Stimulated activated naive CD8-positive, alpha-beta T cell treated with anti-CD3 and anti-CD28 coated beads, Interleukin-15, amount 100 ng/mL, for 72 hours (primary cell): ENCODE results near the gene DNASE1.
"Not testable (repeated sequence)": the region's sequence is repeated elsewhere in the genome, so short reads cannot be mapped to it uniquely, and the experiment has no call there.

Experiments used
- ATAC-seq: fragments of 150-1000 bp; cut with Tn5 transposase; 2 replicates; pipeline ENCODE4 v1.10.0; 2021; ENCODE audit warnings: mild to moderate bottlenecking, moderate library complexity
- DNase-seq, 2 donors: peaks; one replicate each; pipeline ENCODE4 v3.0.0; 2021 to 2022
- H3K27ac Mint-ChIP-seq, 2 donors: one replicate each; pipeline ENCODE4 v1.8.0; 2022; ENCODE audit warnings: mild to moderate bottlenecking in 2 of 2, mixed read lengths in 2 of 2, moderate library complexity in 2 of 2
- H3K27me3 Mint-ChIP-seq: one replicate; pipeline ENCODE4 v1.8.0; 2022; ENCODE audit warnings: mixed read lengths
- H3K4me1 Mint-ChIP-seq: one replicate; pipeline ENCODE4 v1.8.0; 2022; ENCODE audit warnings: mild to moderate bottlenecking, mixed read lengths
- H3K4me3 Mint-ChIP-seq, 2 donors: one replicate each; pipeline ENCODE4 v1.8.0; 2022; ENCODE audit warnings: mild to moderate bottlenecking in 2 of 2, mixed read lengths in 2 of 2, moderate library complexity in 1 of 2
- H3K9me3 Mint-ChIP-seq, 2 donors: one replicate each; pipeline ENCODE4 v1.8.0; 2022; ENCODE audit warnings: mixed read lengths in 2 of 2

The DNASE1 gene

GRCh38 chr16:3654249-3654991, at the start of gene DNASE1:
DNASE1 (plus strand) TSS chr16:3654691; CDS start chr16:3655374, 683 bp downstream.
- peak; percentile 51 to 63 for DNase-seq
- H3K27ac Mint-ChIP-seq: peak within 1 kb of the TSS in 1 of 2 donors; percentile 66

GRCh38 chr16:3606441-3606840, 48.0 kb upstream of the DNASE1 start:
- Mint-ChIP-seq H3K9me3 (no peaks in the 10 kb centered on the region), H3K4me1 (peaks cover 19% of the 10 kb centered on the region), H3K4me3 (no peak overlapping the region), H3K27ac (peak overlapping the region in 1 of 2 donors; percentile 45), H3K27me3 (no peaks in the 10 kb centered on the region)
- no peak for ATAC-seq
- no peak for DNase-seq

More at GRCh38 chr16:3654249-3654991, at the start of gene DNASE1:
- peak; percentile 78 for ATAC-seq
- H3K4me3 Mint-ChIP-seq: no peak within 1 kb of the TSS
- peaks cover 24% of the 10 kb centered on the region for H3K4me1 Mint-ChIP-seq
- H3K9me3 Mint-ChIP-seq: no peaks in the 10 kb centered on the region
- H3K27me3 Mint-ChIP-seq: no peaks in the 10 kb centered on the region

GRCh38 chr16:3607161-3607560, 47.3 kb upstream of the DNASE1 start:
- no peaks in the 10 kb centered on the region for H3K27me3 Mint-ChIP-seq
- DNase-seq: no peak
- no peaks in the 10 kb centered on the region for H3K9me3 Mint-ChIP-seq
- peaks cover 24% of the 10 kb centered on the region for H3K4me1 Mint-ChIP-seq
- no peak overlapping the region for H3K27ac Mint-ChIP-seq
- H3K4me3 Mint-ChIP-seq: no peak overlapping the region
- ATAC-seq: no peak

DNA sequence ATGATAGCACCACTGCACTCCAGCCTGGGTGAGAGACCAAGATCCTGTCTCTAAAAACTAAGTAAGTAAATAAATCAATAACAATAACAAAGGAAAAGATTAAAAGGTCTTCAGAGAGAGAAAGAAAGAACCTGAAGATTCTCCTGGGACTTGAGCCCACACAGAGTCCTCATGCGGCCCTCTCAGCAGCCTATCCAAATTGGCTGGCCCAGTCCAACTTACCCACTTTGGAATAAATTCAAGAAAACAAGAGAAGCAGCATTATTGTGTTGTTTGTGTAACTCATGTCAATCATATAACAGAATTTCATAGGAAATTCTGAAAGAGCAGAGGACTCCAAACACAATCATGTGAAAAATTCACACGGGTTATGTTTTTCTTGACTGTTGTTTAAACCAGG, 46.9 kb upstream of the DNASE1 start:
- Mint-ChIP-seq H3K4me1 (peaks cover 29% of the 10 kb centered on the region), H3K27ac (no peak overlapping the region), H3K4me3 (no peak overlapping the region), H3K27me3 (no peaks in the 10 kb centered on the region), H3K9me3 (no peaks in the 10 kb centered on the region)
- DNase-seq: no peak
- ATAC-seq: no peak

DNA sequence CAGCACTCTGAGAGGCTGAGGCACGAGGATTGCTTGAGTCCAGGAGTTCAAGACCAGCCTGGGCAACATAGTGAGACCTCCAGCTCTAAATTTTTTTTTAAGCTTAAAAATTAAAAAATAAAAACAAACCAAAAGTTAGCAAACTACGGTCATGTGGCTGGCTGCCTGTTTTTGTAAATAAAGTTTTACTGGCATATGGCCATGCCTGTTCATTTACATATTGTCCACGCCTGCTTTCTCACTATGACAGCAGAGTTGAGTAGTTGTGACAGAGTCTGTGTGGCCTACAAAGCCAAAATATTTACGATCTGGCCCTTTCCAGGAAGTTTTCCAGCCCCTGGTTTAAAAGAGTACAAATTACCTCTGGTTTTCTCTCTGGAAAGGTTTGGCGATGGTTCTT, 46.4 kb upstream of the DNASE1 start:
- DNase-seq (no peak), ATAC-seq (no peak)
- no peak overlapping the region for H3K4me3 Mint-ChIP-seq
- no peak overlapping the region for H3K27ac Mint-ChIP-seq
- H3K27me3 Mint-ChIP-seq: no peaks in the 10 kb centered on the region
- no peaks in the 10 kb centered on the region for H3K9me3 Mint-ChIP-seq
- H3K4me1 Mint-ChIP-seq: peaks cover 34% of the 10 kb centered on the region

DNA sequence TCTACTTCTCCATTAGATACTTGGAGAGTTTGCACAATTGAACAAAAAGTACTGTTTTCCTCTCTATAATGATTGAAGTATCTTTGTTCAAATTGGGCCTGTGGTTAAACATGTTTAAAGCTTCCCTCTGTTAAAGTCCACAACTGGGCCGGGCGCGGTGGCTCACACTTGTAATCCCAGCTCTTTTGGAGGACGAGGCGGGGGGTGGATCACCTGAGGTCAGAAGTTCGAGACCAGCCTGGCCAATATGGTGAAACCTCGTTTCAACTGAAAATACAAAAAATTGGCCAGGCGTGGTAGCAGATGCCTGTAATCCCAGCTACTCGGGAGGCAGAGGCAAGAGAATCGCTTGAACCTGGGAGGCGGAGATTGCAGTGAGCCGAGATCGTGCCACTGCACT, 45.5 kb upstream of the DNASE1 start:
- not testable (repeated sequence) for H3K27ac Mint-ChIP-seq, DNase-seq, H3K9me3 Mint-ChIP-seq, H3K4me3 Mint-ChIP-seq, H3K27me3 Mint-ChIP-seq, ATAC-seq
- H3K4me1 Mint-ChIP-seq: peaks cover 43% of the 10 kb centered on the region

- Mint-ChIP-seq H3K27ac (peak overlapping the region in 1 of 2 donors; percentile 6), H3K4me1 (peaks cover 53% of the 10 kb centered on the region), H3K27me3 (no peaks in the 10 kb centered on the region), H3K9me3 (no peaks in the 10 kb centered on the region), H3K4me3 (peak overlapping the region; percentile 96 to 100)
- ATAC-seq (no peak), DNase-seq (no peak)
Observed at GRCh38 chr16:3609895-3610697, 44.4 kb upstream of the DNASE1 start.

GRCh38 chr16:3610698-3611145, 43.8 kb upstream of the DNASE1 start:
- no peaks in the 10 kb centered on the region for H3K27me3 Mint-ChIP-seq
- H3K4me1 Mint-ChIP-seq: peaks cover 58% of the 10 kb centered on the region
- ATAC-seq (no peak), DNase-seq (no peak)
- H3K27ac Mint-ChIP-seq: peak overlapping the region in 1 of 2 donors; percentile 6
- H3K4me3 Mint-ChIP-seq: peak overlapping the region; percentile 96 to 100
- no peaks in the 10 kb centered on the region for H3K9me3 Mint-ChIP-seq

DNA sequence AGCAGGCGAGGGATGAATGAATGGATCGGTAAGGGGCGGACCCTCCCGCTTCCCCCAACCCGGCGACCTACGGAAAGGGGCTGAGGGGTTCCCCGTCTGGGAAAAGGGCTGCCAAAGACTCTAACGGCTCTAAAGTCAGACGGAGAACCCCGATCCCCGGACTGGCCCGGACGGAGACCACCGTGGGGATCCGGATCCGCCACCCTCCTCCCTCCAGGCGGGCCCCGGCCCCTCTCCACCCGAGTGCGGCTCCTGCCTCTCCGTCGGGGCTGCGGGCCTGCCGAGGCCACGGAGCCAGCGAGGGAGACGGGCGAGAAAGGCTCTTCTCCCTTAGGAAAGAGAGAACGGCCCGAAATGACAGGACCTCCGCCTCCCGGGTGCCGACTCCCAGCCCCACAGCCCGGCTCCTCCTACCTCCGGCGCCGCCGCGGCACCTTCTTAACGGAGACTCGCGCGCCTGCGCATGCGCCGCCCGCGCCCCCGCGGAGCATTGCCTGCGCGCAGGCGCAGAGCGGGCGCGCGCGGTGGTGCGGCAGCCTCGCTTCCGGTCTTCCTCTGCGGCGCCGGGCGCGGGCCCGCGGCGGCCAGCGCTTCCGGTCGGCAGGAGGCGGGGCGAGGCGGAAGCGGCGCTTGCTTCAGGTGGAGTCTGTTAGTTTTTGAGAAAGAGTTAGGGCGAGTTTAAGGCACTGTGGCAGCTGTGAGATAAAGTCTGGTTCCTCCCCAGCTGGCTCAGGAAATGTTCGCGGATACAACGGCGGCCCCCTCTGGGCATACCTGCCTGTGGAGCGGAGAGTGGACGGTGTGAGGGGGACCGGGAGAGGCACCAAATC, 43.1 kb upstream of the DNASE1 start, which contains the start of gene SLX4:
TSS of gene SLX4 (minus strand) at position 461 of the 830 bp plus-strand sequence. CDS start 2,642 bp downstream, outside the sequence.
- peak within 1 kb of the TSS; percentile 96 to 100 for H3K4me3 Mint-ChIP-seq
- H3K27me3 Mint-ChIP-seq: no peaks in the 10 kb centered on the region
- DNase-seq: peak; percentile 91 to 94
- H3K4me1 Mint-ChIP-seq: peaks cover 58% of the 10 kb centered on the region
- H3K9me3 Mint-ChIP-seq: no peaks in the 10 kb centered on the region
- peak within 1 kb of the TSS; percentile 97 to 99 for H3K27ac Mint-ChIP-seq
- peak; percentile 94 for ATAC-seq

- DNase-seq (no peak), ATAC-seq (no peak)
- Mint-ChIP-seq H3K27me3 (no peaks in the 10 kb centered on the region), H3K4me1 (peaks cover 53% of the 10 kb centered on the region), H3K4me3 (peak overlapping the region; percentile 96 to 100), H3K9me3 (no peaks in the 10 kb centered on the region), H3K27ac (peak overlapping the region; percentile 31 to 99)
Observed at GRCh38 chr16:3612510-3613466, 41.7 kb upstream of the DNASE1 start.

- no peaks in the 10 kb centered on the region for H3K9me3 Mint-ChIP-seq
Observed at GRCh38 chr16:3618769-3619141, 35.7 kb upstream of the DNASE1 start.

GRCh38 chr16:3623642-3624041, 30.8 kb upstream of the DNASE1 start:
- no peak for DNase-seq
- H3K27ac Mint-ChIP-seq: no peak overlapping the region
- H3K4me3 Mint-ChIP-seq: no peak overlapping the region
- no peaks in the 10 kb centered on the region for H3K27me3 Mint-ChIP-seq
- H3K4me1 Mint-ChIP-seq: peaks cover 50% of the 10 kb centered on the region
- H3K9me3 Mint-ChIP-seq: no peaks in the 10 kb centered on the region
- no peak for ATAC-seq

More at GRCh38 chr16:3618769-3619141, 35.7 kb upstream of the DNASE1 start:
- DNase-seq: no peak
- Mint-ChIP-seq H3K4me1 (peaks cover 54% of the 10 kb centered on the region), H3K27ac (no peak overlapping the region), H3K27me3 (no peaks in the 10 kb centered on the region), H3K4me3 (no peak overlapping the region)
- no peak for ATAC-seq

DNA sequence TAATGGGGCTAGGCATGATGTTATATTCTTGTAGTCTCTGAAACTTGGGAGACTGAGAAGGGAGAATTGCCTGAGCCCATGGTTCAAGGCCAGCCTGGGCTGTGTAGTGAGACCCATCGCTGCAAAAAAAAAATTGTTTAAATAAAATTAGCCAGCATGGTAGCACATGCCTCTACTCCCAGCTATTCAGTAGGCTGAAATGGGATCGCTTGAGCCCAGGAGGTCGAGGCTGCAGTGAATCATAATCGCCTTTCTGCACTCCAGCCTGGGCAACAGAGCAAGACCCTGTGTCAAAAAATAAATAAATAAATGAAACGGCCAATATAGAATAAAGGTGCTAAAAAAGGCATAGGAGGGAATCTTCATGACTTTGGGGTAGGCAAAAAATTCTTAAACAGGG, 29.2 kb upstream of the DNASE1 start:
- Mint-ChIP-seq H3K9me3 (no peaks in the 10 kb centered on the region), H3K4me1 (peaks cover 45% of the 10 kb centered on the region), H3K27ac (no peak overlapping the region), H3K27me3 (no peaks in the 10 kb centered on the region), H3K4me3 (no peak overlapping the region)
- no peak for DNase-seq
- no peak for ATAC-seq
